K562 (cell line): ENCODE results near the gene ACAP3. TPM values are rescaled to one million over a fixed set of nuclear protein-coding genes. Genes with fewer than 3 reads are reported as not detected.
A peak's percentile ranks its signal among the peaks of the same experiment; 100 is the strongest.

Source experiments
- ATAC-seq: fragments of 200-7000 bp; cut with Tn5 transposase; 3 replicates; pipeline ENCODE4 v1.9.1; 2020; ENCODE audit warnings: moderate library complexity
- BruUV-seq: library from RNA; stranded (reverse); fragments of 400-500 nt; replicated peaks from 2 replicates; lab custom pipeline; 2021; lab: Mats Ljungman, UMichigan
- CTCF ChIA-PET: fragments of 300-600 bp; formaldehyde crosslinking; extraction: SDS; loops from one replicate; lab custom pipeline; 2021; ENCODE audit warnings: low intra/inter-chr PET ratio; lab: Yijun Ruan, JAX
- POLR2A ChIA-PET: fragments of 300-600, 350-650 bp; sonication (Branson Sonifier 250); formaldehyde crosslinking; extraction: SDS; loops from one replicate; lab custom pipeline; 2021; ENCODE audit warnings: antibody characterized with exemption, inconsistent platforms; lab: Yijun Ruan, JAX
- DNase-seq, 4 experiments: peaks; one replicate each; pipeline versions ENCODE4 v3.0.0 to v3.0.0-alpha.2; 2011 to 2018; ENCODE audit warnings: low spot score in 3 of 4, mixed read lengths in 3 of 4; ENCODE audit errors: extremely low read depth in 1 of 4
- FAIRE-seq: peaks from 2 replicates; lab custom pipeline; 2011; peaks lifted over from hg19 to GRCh38; lab: Jason Lieb, UNC
- H2AFZ ChIP-seq: 2 replicates; pipeline ENCODE4 v1.6.0; 2011; ENCODE audit warnings: low read depth, low read length, control low read depth, inconsistent platforms
- H3K27ac ChIP-seq: fragments of 200-600 bp; 3 replicates; pipeline ENCODE4 v1.8.0; 2011; ENCODE audit warnings: low read depth, mild to moderate bottlenecking, control low read depth, inconsistent platforms, low read length, moderate library complexity, mixed read lengths; ENCODE audit errors: extremely low read depth
- H3K27me3 ChIP-seq, 2 experiments: fragments of 300-600 bp in 1 of 2; 2 replicates in 1 of 2; 3 replicates in 1 of 2; pipeline versions ENCODE4 v1.6.0 to v1.8.0; 2011; ENCODE audit warnings: inconsistent platforms in 2 of 2, low read length in 2 of 2, mild to moderate bottlenecking in 1 of 2, mixed read lengths in 1 of 2, moderate library complexity in 1 of 2; ENCODE audit not compliant: control insufficient read depth in 2 of 2, insufficient read depth in 2 of 2
- H3K36me3 ChIP-seq: fragments of 300-600 bp; 3 replicates; pipeline ENCODE4 v1.8.0; 2011; ENCODE audit warnings: mild to moderate bottlenecking, low read length, inconsistent platforms; ENCODE audit not compliant: control insufficient read depth, insufficient read depth
- H3K4me1 ChIP-seq, 2 experiments: fragments of 200-600 bp in 1 of 2; replicated peaks in 1 of 2; 2 replicates in 1 of 2; 3 replicates in 1 of 2; pipeline versions ENCODE4 v1.5.1 to v1.8.0; 2011; ENCODE audit warnings: inconsistent platforms in 2 of 2, low read length in 2 of 2, mild to moderate bottlenecking in 1 of 2, mixed read lengths in 1 of 2, moderate library complexity in 1 of 2; ENCODE audit not compliant: control insufficient read depth in 2 of 2, insufficient read depth in 2 of 2
- H3K4me2 ChIP-seq: 2 replicates; pipeline ENCODE4 v1.6.1; 2011; ENCODE audit warnings: low read length, control low read depth, inconsistent platforms, mixed read lengths; ENCODE audit not compliant: insufficient read depth
- H3K4me3 ChIP-seq: fragments of 200-600 bp; sonication (generic), shearing (Covaris generic); 2 replicates; pipeline ENCODE4 v1.5.1; 2016; ENCODE audit warnings: control low read depth, inconsistent platforms
- H3K79me2 ChIP-seq: fragments of 200-600 bp; 3 replicates; pipeline ENCODE4 v1.8.0; 2011; ENCODE audit warnings: low read length, inconsistent platforms; ENCODE audit not compliant: control insufficient read depth, insufficient read depth
- H3K9ac ChIP-seq, 2 experiments: 2 replicates each; pipeline versions ENCODE4 v1.6.0 to v1.6.1; 2011; ENCODE audit warnings: low read depth in 2 of 2, low read length in 2 of 2, control low read depth in 1 of 2, inconsistent platforms in 1 of 2, mild to moderate bottlenecking in 1 of 2, mixed read lengths in 1 of 2; ENCODE audit not compliant: insufficient read depth in 1 of 2
- H3K9me1 ChIP-seq: one replicate; pipeline ENCODE4 v1.6.0; 2011; ENCODE audit warnings: inconsistent platforms, mild to moderate bottlenecking, low read length, moderate library complexity; ENCODE audit not compliant: control insufficient read depth, insufficient read depth
- H3K9me3 ChIP-seq: replicated peaks from 2 replicates; pipeline ENCODE4 v1.5.1; 2011; ENCODE audit warnings: low read depth, low read length, inconsistent platforms; ENCODE audit not compliant: control insufficient read depth, insufficient read depth
- H4K20me1 ChIP-seq: replicated peaks from 2 replicates; pipeline ENCODE4 v1.6.1; 2011; ENCODE audit warnings: low read length, inconsistent platforms, mixed read lengths; ENCODE audit not compliant: control insufficient read depth, insufficient read depth
- CUX1 ChIP-seq: fragments of 200-800 bp; sonication (Bioruptor generic); IDR thresholded peaks from 2 replicates; pipeline ENCODE4 v1.6.1; 2016; ENCODE audit warnings: missing genetic modification characterization, missing compliant biosample characterization
- KLF6 ChIP-seq: fragments of 250-450 bp; sonication (Bioruptor Pico); IDR thresholded peaks from 2 replicates; pipeline ENCODE4 v1.4.0; 2020; ENCODE audit warnings: mild to moderate bottlenecking, moderate library complexity, borderline replicate concordance
- NELFE ChIP-seq: IDR thresholded peaks from 2 replicates; pipeline ENCODE4 v1.6.1; 2011; ENCODE audit warnings: mild to moderate bottlenecking; ENCODE audit not compliant: insufficient read depth, insufficient read length
- POLR2AphosphoS5 ChIP-seq: IDR thresholded peaks from 2 replicates; pipeline ENCODE4 v1.6.1; 2011; ENCODE audit warnings: mild to moderate bottlenecking, low read depth, low read length, moderate library complexity; ENCODE audit not compliant: control insufficient read depth, insufficient read depth
- POLR2G ChIP-seq: fragments of 200-400 bp; formaldehyde crosslinking; IDR thresholded peaks from 2 replicates; pipeline ENCODE4 v1.6.1; 2017; ENCODE audit warnings: low read depth, mild to moderate bottlenecking, antibody characterized with exemption, low read length, moderate library complexity
- THRA ChIP-seq: fragments of 450-650 bp; IDR thresholded peaks from 2 replicates; pipeline ENCODE4 v1.6.1; 2017; ENCODE audit warnings: mild to moderate bottlenecking, moderate library complexity
- WGBS: fragments of 100-300 bp; shearing (Covaris generic); methylation state at CpG from one replicate; pipeline ENCODE4 v1.1.6; 2016; ENCODE audit warnings: low coverage, mixed read lengths; ENCODE audit not compliant: insufficient coverage; ENCODE audit errors: missing lambda C conversion rate; 5-methylcytosine and 5-hydroxymethylcytosine counted together
- in situ Hi-C: fragments of 300-500 bp; cut with MboI; formaldehyde crosslinking; loops from 4 replicates; pipeline ENCODE4 v1.15.0; 2018; ENCODE audit warnings: inconsistent platforms, mixed read lengths
- intact Hi-C: fragments of 100-400 bp; cut with micrococcal nuclease; formaldehyde crosslinking; loops from 2 replicates; pipeline ENCODE4 v1.14.2; 2022
- polyA plus RNA-seq, 8 experiments: library from polyadenylated mRNA; depleted of rRNA in 4 of 8; stranded (reverse) in 5 of 8; unstranded in 3 of 8; fragments of >200 nt; fragmentation: Nextera tagmentation in 2 of 8; fragmentation: Illumina TruSeq in 1 of 8; extraction: Ambion mirVana in 2 of 8; extraction: Trizol in 1 of 8; gene quantifications; 2 replicates each; pipeline versions ENCODE4 v1.2.1 to v1.2.3, GENCODE V29; 2011 to 2014; ENCODE audit warnings: inconsistent platforms in 1 of 8, missing spikeins in 1 of 8
- total RNA-seq, 7 experiments: library from RNA; depleted of rRNA in 6 of 7; stranded (reverse); fragments of >200 nt in 6 of 7; fragmentation: Illumina TruSeq in 2 of 7; extraction: Trizol in 2 of 7; gene quantifications; 2 replicates each; pipeline versions ENCODE4 v1.2.1 to v1.2.3, GENCODE V29; 2011 to 2021; ENCODE audit warnings: low replicate concordance in 1 of 7

ACAP3 gene
- total and polyA plus RNA-seq, 9 of the 15 experiments (the other 6 are each of a cell fraction or from before 2014, with no cell fraction given), result 0.01 to 49.0 (median 12.0) TPM

GRCh38 chr1:1343811-1344421 lies 36.2 kb upstream of the ACAP3 start (continued):
- TF ChIP-seq THRA, result no peak
- TF ChIP-seq NELFE, result no peak
- TF ChIP-seq POLR2AphosphoS5, result no peak
- TF ChIP-seq KLF6, result no peak

- in situ Hi-C loops (no loop called here), intact Hi-C loops (no loop called here)
- DNase-seq (no peak), FAIRE-seq (no peak), ATAC-seq (no peak)
- TF ChIP-seq CUX1 (CRISPR knock-in tag), result no peak
- 0 out of 2 replicates have a peak, but pooled peaks have one; percentile 10 for TF ChIP-seq POLR2G
- Histone ChIP-seq H3K9me1 (peaks cover 8% of the 10 kb centered on the region), H2AFZ (no peak overlapping the region), H3K4me1 (peaks cover 9 to 88% of the 10 kb centered on the region in 2 experiments; a peak in 3 of 5 replicates), H4K20me1 (peaks cover 45% of the 10 kb centered on the region; the same call in 1 of the 2 replicates), H3K27ac (no peak overlapping the region), H3K9me3 (peaks cover 2% of the 10 kb centered on the region; the same call in 1 of the 2 replicates), H3K9ac (no peak overlapping the region), H3K27me3 (no peaks in the 10 kb centered on the region), H3K4me2 (no peak overlapping the region), H3K36me3 (peaks cover 73% of the 10 kb centered on the region; the same call in 2 of the 3 replicates), H3K79me2 (peaks cover 49% of the 10 kb centered on the region), H3K4me3 (no peak overlapping the region)
- CTCF ChIA-PET, result no interaction called here
- 95% methylated on average over 17 of the region's 18 CpGs for WGBS
- BruUV-seq, result no TSS peak
- POLR2A ChIA-PET, result interaction anchor here (0.6 to 1.1 kb wide), 3 partner anchors 11 to 17 kb away, joined by 3 to 4 read pairs (median 4); no protein-coding TSS in a partner anchor
Measured at GRCh38 chr1:1342584-1343115, 34.9 kb upstream of the ACAP3 start.
